GM18951 (cell line): ENCODE measurements around the gene OXCT2.
A peak's percentile ranks its signal among the peaks of the same experiment; 100 is the strongest.
"Not testable (repeated sequence)": the region's sequence is repeated elsewhere in the genome, so short reads cannot be mapped to it uniquely, and the experiment has no call there.

ENCODE experiments used
- POLR2A ChIP-seq: IDR thresholded peaks from 4 replicates; pipeline ENCODE4 v1.6.1; 2011; ENCODE audit warnings: mild to moderate bottlenecking; ENCODE audit not compliant: insufficient read length, insufficient read depth; ENCODE audit errors: extremely low read depth
- in situ Hi-C: fragments of 300-500 bp; cut with MboI; formaldehyde crosslinking; loops from one replicate; pipeline ENCODE4 v1.12.0; 2022; ENCODE audit warnings: low sequenced_read_pairs, mixed read lengths, inconsistent platforms; ENCODE audit not compliant: unreplicated experiment

The OXCT2 gene

GRCh38 chr1:39798859-39799769, 28.0 kb upstream of the OXCT2 start:
- TF ChIP-seq POLR2A = peak; percentile 53
- in situ Hi-C loops = not testable (repeated sequence)

DNA sequence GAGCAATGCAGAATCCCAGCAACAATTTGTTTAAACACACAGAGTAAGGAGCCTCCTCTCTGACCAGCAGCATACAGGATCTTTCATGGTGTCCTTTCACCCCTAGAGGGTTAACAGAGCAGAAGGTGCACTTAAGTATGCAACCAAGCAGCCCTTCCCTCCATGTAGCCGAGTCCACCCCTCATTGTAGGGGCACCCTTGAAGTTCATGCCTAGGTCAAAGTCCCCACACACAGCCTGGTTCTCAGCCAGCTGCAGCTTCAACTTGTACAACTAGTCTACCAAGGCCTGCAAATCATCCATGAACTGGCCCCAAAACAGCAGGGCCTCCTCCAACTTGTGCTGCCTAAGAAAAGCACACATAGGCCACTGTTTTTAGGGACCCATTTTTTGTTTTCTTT, 24.5 kb upstream of the OXCT2 start:
- in situ Hi-C loops = no loop called here
- TF ChIP-seq POLR2A = no peak

DNA sequence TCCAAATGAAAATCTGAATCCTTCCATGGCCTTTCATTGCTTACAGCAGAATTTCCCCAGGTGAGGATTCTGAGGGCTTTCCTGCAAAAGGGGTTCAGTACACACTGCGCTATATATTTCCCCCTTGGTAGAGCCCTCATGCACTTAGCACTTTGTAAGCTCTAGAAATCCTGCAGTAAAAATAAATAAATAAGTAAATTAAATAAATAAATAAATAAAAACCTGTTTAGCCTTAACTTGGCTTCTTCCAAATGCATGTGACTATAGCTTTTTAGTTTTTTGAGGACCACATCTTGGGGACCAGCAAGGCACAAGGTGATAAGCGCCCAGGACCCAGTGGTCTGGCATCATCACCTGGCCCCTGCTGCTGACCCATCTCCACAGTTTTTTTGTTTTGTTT, 20.7 kb upstream of the OXCT2 start:
- in situ Hi-C loops = no loop called here
- no peak for TF ChIP-seq POLR2A

GRCh38 chr1:39789571-39790110, 18.5 kb upstream of the OXCT2 start:
- in situ Hi-C loops = no loop called here
- no peak for TF ChIP-seq POLR2A

DNA sequence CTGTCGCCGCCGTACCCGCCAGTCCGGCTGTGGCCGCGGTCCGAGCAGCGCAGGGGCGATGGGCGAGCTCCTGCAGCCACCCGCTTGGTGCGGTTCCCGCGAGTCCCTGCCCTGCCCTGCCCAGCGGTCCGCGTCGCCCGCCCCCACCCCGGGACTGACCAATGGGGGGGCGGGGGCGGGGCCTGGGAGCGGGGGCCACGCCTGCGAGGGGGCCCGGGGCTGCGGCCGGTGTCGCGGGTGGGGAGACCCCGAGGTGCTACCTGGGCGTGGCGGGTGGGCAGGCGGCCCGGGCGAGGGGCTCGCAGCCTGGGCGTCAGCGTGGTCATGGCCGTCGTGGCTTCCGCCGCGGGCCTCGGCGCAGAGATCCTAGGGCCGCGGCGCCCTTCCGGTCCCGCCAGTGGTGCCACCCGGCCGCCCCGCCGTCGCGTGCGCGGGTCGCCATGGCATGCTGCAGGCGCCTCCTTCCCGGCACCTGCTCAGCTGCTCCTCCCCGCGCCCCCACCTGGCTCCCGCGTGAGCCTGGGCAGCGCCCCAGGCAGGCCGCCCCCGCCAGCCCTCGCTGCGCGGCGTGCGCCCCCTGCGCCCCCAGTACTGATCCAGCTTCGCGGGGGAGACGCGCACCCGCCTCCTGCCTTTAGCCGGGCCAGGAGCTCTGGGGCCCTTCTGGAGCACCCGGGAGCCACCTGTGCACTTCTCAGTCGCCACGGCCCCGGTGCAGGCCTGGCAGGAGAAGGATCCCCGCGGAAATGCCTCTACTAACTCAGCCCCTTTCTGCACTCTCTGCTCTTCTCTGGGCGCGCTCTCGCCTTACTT, 17.8 kb upstream of the OXCT2 start, which contains the start of gene BMP8B:
Gene BMP8B (minus strand): TSS at position 108 of the 813 bp plus-strand sequence. CDS start 380 bp downstream, outside the sequence.
- in situ Hi-C loops = no loop called here

DNA sequence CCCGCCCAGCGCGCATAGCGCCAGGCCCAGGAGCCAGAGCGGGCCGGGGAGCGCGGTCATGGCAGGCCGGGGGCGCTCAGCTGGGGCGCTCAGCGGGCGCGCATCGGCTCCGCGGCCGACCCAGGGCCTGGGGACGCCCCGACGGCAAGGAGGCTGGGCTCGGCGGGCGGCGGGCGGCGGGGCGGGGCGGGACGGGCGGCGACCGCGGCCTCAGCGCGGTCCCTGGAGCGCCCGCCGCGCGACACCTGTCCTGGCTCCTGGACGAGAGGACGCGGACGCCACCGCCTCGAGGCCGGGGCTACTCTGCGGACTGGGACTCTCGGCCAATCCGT, 17.2 kb upstream of the OXCT2 start:
- no peak for TF ChIP-seq POLR2A
- in situ Hi-C loops = no loop called here

More for the DNA sequence above, 17.8 kb upstream of the OXCT2 start, which contains the start of gene BMP8B:
- TF ChIP-seq POLR2A = peak; percentile 51

- in situ Hi-C loops = not testable (repeated sequence)
Observed at GRCh38 chr1:39787964-39788363, 16.8 kb upstream of the OXCT2 start.

- in situ Hi-C loops = no loop called here
- TF ChIP-seq POLR2A = no peak
Observed at GRCh38 chr1:39787468-39787867, 16.3 kb upstream of the OXCT2 start.

GRCh38 chr1:39787108-39787375, 15.9 kb upstream of the OXCT2 start:
- in situ Hi-C loops = not testable (repeated sequence)

DNA sequence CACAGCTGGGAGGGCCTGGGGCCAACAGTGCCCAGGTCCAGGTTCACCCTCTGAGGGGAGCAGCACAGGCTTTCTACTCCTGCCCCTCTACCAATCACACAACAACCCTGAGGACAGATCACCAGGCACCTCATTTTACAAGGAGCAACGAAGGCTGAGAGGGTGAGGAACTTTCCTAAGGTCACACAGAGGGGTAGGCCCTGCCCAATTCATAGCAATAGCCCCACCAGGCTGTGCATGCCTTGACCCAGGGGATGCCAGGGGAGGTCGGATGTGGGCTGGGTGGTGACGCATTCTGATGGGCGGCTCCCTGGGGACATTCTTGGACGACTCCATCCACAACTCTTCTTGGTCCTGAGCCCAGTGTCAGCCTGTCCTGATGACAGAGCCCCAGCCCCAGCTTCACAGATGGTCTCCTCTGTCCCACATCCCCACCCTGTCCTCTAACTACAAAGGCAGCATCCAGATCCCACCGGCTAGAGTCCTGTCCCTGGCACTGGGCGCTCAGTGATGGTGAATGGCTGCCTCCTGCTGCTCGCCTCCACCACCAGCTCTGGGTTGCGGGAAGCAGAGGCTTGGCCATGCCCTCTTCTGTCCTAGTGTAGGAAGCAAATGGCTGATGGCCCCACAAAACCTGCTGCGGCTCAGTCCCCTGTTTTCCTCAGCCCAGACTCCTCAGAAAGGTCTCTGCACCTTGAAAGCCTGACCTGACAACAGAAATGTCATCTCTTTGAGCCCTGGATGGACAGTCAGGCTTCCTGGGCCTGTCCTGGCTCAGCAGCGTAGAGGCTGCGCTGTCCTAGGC, 15.4 kb upstream of the OXCT2 start:
- in situ Hi-C loops = not testable (repeated sequence)

DNA sequence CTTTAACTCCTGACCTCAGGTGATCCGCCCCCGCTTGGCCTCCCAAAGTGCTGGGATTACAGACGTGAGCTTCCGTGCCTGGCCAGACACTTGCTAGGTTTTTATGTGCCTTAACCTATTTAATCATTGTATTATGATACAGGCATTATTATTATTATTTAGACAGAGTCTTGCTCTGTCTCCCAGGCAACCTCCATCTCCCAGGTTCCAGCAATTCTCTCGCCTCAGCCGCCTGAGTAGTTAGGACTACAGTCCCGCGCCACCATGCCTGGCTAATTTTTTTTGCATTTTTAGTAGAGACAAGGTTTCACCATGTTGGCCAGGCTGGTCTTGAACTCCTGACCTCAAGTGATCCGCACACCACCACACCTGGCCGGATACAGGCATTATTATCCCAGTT, 11.5 kb upstream of the OXCT2 start:
- in situ Hi-C loops = not testable (repeated sequence)

- TF ChIP-seq POLR2A = no peak
- in situ Hi-C loops = no loop called here
Observed at GRCh38 chr1:39782103-39782502, 11.0 kb upstream of the OXCT2 start.

DNA sequence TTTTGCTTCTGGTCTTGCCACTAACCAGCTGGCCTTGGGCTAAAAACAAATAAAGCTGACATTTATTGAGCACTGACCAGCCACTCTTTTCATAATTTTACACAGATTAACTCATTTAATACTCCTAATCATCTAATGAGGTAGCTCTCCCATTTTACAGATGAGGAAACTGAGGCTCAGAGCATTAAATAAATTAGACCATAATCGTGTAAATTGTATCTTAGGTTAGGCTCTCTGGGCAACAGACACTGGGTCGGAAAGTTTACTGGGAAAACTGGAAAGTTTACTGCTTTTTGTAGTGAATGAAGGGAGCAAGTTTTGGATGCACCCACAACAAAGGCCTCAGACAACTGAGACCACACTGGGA, 10.2 kb upstream of the OXCT2 start:
- TF ChIP-seq POLR2A = no peak
- in situ Hi-C loops = no loop called here

GRCh38 chr1:39779821-39780220, 8.7 kb upstream of the OXCT2 start:
- in situ Hi-C loops = loop anchor here (5.0 kb wide), 1 partner anchor 268 kb away; no protein-coding TSS in a partner anchor

More at GRCh38 chr1:39779821-39780220, 8.7 kb upstream of the OXCT2 start:
- no peak for TF ChIP-seq POLR2A
